GM18868 (cell line): ENCODE results near the gene GSK3B.

Source experiments
- ATAC-seq: cut with Tn5 transposase; IDR thresholded peaks from one replicate; pipeline ENCODE4 v1.9.1; 2021; ENCODE audit warnings: mild to moderate bottlenecking, moderate library complexity; ENCODE audit not compliant: unreplicated experiment

GSK3B gene

DNA sequence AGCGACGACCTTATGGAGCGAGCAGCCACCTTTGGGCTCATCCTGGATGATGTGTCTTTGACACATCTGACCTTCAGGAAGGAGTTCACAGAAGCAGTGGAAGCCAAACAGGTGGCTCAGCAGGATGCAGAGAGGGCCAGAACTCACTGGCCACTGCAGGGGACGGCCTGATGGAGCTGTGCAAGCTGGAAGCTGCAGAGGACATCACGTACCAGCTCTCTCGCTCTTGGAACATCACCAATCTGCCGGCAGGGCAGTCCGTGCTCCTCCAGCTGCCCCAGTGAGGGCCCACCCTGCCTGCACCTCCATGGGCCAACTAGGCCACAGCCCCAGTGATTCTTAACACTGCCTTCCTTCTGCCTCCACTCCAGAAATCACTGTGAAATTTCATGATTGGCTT is 302.0 kb downstream of the GSK3B start:
- no peak for ATAC-seq

DNA sequence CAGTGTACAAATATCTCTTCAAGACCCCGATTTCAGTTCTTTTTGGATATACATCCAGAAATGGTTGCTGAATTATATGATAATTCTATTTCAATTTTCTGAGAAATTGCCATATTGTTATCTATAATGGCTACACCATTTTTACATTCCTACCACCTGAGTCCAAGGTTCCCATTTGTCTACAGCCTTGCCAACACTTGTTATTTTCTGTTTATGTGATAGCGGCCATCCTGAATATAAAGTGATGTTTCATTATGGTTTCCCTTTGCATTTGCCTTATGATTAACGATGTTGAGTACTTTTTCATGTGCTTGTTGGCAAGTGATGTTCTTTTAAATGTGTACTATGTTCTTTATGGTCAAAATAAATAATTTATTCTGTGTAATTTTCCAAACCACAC is 303.9 kb downstream of the GSK3B start:
- no peak for ATAC-seq

DNA sequence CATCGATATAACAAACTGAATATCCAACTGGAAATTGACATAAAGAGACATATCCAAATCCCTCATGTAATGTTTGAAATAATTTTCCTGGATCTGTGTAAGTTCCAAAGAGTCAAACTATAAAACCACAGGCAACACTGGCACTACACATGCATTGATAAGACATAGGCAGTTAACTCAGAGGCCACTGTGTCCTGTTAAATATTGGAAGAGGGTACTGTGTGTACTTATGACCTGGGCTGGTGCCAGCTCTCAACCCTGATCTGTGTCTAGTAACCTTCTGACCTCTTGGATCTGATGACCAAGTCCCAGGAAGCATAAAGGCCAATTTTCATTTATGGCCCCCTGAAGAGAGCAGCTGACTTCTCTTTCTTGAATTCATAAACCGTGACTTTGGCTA is 307.8 kb downstream of the GSK3B start:
- no peak for ATAC-seq

DNA sequence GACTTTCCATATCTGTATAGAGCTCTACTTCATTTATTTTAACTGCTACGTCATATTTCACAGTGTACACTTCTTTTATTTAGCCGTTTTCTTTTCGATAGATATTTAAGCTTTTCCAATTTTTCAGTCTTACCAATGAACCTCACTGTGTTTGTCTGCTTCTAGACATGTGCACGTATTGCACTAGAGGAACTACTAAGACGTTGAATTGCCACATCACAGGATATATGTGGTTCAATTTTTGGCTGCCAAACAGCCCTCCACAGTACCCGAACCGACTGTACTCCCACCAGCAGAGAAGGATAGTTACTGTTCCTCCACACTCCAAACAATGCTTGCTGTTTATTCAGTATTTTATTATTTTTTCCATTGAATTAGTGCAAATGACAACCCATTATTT is 310.4 kb downstream of the GSK3B start:
- ATAC-seq: no peak

DNA sequence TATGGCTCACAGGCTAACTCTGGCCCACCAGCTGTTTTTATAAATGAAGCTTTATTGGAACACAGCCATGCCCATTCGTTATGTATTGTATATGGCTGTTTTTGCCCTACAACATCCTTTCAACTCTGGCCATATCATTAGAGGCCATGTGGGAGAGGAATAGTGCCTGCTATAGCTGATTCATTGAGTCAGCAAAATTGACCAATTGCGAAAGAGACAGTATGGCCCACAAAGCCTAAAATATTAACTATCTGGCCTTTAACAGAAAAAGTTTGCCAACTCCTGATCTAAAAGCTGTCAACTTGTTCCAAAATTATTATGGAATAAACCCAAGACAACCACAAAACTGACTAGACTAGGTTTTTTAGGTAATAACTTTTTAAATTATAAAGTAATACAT is 311.0 kb downstream of the GSK3B start:
- ATAC-seq: no peak

DNA sequence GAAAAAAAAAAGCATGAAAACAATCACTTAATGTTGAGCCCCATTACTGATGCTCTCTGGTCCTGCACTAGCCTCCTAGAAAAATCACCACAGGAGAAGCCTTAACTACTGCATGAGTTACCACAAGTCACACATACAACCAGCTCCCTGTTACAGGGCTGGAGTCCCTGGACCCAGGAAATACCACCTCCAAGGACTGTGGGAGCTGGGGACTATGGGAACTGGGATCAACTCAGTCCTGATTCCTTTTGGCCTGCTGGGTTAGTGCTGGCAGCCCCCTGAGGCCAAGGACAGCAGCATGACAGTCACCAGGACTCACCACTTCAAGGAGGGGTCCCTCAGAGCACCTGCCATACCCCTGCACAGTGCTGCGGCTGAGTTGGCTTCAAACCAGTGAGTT is 311.8 kb downstream of the GSK3B start:
- ATAC-seq: no peak

DNA sequence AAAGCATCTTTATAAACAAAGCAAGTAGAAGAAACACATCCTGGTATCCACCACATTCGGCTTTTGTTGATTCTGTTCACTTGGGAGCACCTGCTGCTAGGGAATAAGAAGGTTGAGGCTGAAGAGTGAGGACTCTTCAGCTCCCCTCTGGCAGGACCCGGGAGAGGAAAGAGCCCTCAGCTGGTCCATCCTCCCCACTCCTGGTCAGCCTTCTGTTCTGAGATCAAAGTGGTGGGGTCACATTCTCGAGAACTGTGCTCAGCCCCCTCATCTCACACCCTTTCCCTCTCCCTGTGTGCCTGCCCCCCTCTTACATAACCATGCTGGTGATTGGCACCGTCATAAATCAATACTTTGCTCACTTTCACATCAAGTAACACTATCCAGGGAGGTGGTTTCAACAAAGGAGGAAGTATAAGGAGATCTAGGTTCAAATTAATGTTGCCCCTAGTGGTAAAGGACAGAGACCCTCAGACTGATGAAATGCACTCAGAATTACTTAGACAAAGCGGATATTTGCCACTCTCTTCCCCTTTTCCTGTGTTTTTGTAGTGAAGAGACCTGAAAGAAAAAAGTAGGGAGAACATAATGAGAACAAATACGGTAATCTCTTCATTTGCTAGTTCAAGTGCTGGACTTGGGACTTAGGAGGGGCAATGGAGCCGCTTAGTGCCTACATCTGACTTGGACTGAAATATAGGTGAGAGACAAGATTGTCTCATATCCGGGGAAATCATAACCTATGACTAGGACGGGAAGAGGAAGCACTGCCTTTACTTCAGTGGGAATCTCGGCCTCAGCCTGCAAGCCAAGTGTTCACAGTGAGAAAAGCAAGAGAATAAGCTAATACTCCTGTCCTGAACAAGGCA is 312.7 kb downstream of the GSK3B start, which contains the start of gene NR1I2:
TSS of gene NR1I2 (plus strand) at position 772 of the 869 bp plus-strand sequence.
- ATAC-seq: no peak

DNA sequence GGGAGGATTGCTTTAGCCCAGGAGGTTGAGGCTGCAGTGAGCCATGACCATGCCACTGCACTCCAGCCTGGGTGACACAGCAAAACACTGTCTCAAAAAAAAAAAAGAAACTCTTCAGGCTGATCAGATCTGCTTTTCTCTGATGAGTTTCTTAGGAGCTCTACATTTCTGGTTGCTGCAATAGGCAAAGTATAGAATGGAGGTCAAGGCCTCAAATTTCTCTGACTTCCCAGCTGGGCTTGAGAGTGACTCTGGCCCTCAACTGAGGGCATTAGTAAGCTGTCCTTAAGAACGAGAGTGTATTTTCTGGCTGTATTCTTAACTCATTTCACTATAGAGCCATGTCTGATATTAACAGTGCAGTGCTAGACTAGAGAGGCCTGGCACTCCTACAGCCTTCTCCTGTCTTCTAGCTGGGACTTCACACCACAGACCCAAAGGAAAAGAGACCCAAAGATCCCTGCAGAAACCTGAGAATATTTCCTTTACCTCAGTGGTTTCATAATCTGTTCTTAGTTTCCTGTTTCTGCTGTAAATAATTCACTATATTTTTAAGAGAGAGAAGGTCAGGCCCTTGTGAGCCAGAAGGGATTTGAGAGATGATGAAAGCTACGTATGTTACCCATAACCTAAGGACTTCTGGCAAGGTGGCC is 314.4 kb downstream of the GSK3B start:
- ATAC-seq: no peak

DNA sequence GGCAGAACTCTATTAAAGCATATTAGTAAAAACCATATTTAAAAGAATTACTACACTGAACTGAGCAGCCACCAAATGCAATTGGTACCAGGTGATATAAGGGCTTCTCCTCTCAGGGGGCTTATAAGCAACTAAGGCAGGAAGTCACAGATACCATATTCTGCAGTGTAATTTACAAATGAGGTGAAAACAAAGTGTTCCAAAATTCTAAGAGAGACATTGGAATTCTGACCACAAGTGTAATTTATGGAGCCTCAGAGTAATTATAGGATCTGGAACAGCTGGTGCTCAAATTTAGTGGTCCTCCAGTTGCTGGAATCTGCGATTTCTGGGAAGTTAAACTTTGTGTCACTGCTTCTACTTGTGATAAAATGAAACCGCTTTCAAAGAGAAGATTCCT is 315.4 kb downstream of the GSK3B start:
- ATAC-seq: no peak

DNA sequence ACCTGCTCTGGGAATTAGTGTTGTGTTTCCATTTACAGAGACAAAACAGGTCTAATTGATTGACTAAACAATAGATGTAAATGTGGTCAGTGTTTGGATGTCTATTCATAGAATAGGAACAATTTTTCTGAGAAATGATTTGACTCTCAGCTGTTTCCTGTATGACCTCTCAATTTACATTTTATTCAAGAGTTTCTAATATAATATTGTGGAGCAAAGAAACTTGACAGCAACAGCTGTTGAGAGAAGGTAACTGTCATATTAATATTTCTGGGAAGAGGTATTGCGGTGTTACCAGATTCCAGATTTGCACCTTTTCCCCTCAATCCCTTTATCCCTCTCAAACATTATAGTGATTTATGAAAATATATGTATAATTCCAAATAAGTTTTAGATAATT is 316.1 kb downstream of the GSK3B start:
- ATAC-seq: no peak

DNA sequence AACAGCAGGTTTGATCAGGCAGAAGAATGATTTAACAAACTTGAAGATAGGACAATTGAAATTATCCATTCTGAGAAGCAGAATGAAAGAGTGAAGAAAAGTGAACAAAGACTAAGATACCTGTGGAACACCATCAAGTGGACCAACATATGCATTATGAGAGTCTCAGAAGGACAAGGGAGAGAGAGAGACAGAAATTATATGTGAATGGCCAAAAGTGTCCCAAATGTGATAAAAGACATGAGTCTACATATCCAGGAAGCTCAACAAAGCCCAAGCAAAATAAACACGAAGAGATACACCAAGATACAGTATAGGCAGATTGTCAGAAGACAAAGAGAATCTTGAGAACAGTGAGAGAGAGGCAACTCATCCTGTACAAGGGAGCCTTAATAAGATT is 317.9 kb downstream of the GSK3B start:
- ATAC-seq: no peak

DNA sequence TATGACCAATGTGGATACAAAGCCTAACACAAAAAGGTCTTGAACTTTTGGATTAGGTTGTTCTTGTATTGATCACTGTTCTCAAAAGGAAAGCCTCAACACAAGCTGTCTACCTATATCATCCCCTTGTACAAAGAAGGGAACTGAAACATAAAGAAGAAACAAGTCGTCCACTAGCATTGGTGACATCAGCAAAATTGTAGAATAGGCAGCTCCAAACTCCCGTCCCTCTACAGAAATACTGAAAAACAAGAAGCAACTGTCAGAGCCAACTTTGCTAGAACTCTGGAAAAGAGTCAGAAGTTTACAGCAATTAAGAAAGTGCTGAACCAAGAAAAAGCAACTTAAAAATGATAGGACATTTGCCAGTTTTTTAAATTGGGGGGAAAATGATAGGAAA is 319.8 kb downstream of the GSK3B start:
- ATAC-seq: peak; percentile 95
